Measurements from ENCODE around the gene PPM1N. TPM values are rescaled to one million over a fixed set of nuclear protein-coding genes. Genes with fewer than 3 reads are reported as not detected.
A peak's percentile ranks its signal among the peaks of the same experiment; 100 is the strongest.

The PPM1N gene
- total RNA-seq, 1 donor from 2014 or later, result 0.19 TPM

- H3K9me3 ChIP-seq (replicated peaks), result no peaks in the 10 kb centered on the region
- no peak for DNase-seq
- no peak for TF ChIP-seq CTCF (IDR thresholded peaks at IDR 0.05; ENCODE audit: borderline replicate concordance)
- peaks cover 53% of the 10 kb centered on the region for H3K4me1 ChIP-seq
- peak overlapping the region; percentile 5 for H3K27ac ChIP-seq (replicated peaks)
- intact Hi-C loops (cut with micrococcal nuclease), result no loop called here
- no peak overlapping the region for H3K4me3 ChIP-seq
- H3K36me3 ChIP-seq, result peaks cover 47% of the 10 kb centered on the region
- H3K27me3 ChIP-seq (ENCODE audit: low read depth), result no peaks in the 10 kb centered on the region
Measured at GRCh38 chr19:45517238-45517637, 19.0 kb downstream of the PPM1N start.

- H3K27ac ChIP-seq (replicated peaks), result peak overlapping the region; percentile 5
- no peak for TF ChIP-seq CTCF (IDR thresholded peaks at IDR 0.05; ENCODE audit: borderline replicate concordance)
- H3K4me3 ChIP-seq, result no peak overlapping the region
- H3K36me3 ChIP-seq, result peaks cover 53% of the 10 kb centered on the region
- H3K9me3 ChIP-seq (replicated peaks), result no peaks in the 10 kb centered on the region
- peaks cover 47% of the 10 kb centered on the region for H3K4me1 ChIP-seq
- DNase-seq, result no peak
- no peaks in the 10 kb centered on the region for H3K27me3 ChIP-seq (ENCODE audit: low read depth)
- intact Hi-C loops (cut with micrococcal nuclease), result no loop called here
Measured at GRCh38 chr19:45517641-45518468, 19.6 kb downstream of the PPM1N start.

GRCh38 chr19:45518469-45518826 lies 20.2 kb downstream of the PPM1N start:
- Histone ChIP-seq H3K9me3 (replicated peaks) (no peaks in the 10 kb centered on the region), H3K36me3 (peaks cover 59% of the 10 kb centered on the region), H3K4me1 (peaks cover 41% of the 10 kb centered on the region), H3K27me3 (ENCODE audit: low read depth) (no peaks in the 10 kb centered on the region), H3K27ac (replicated peaks) (no peak overlapping the region), H3K4me3 (no peak overlapping the region)
- intact Hi-C loops (cut with micrococcal nuclease), result no loop called here
- TF ChIP-seq CTCF (IDR thresholded peaks at IDR 0.05; ENCODE audit: borderline replicate concordance), result no peak
- DNase-seq, result no peak

GRCh38 chr19:45522010-45522941 lies 24.0 kb downstream of the PPM1N start:
- TF ChIP-seq CTCF (IDR thresholded peaks at IDR 0.05; ENCODE audit: borderline replicate concordance), result no peak
- Histone ChIP-seq H3K4me3 (no peak overlapping the region), H3K4me1 (peaks cover 34% of the 10 kb centered on the region), H3K9me3 (replicated peaks) (no peaks in the 10 kb centered on the region), H3K27ac (replicated peaks) (peak overlapping the region; percentile 18), H3K36me3 (peaks cover 90% of the 10 kb centered on the region), H3K27me3 (ENCODE audit: low read depth) (no peaks in the 10 kb centered on the region)
- intact Hi-C loops (cut with micrococcal nuclease), result loop anchor here (10.0 kb wide), 2 partner anchors 53 to 123 kb away; no protein-coding TSS in a partner anchor
- DNase-seq, result no peak

GRCh38 chr19:45523642-45524256 lies 25.5 kb downstream of the PPM1N start:
- H3K27ac ChIP-seq (replicated peaks), result peak overlapping the region; percentile 74

More at GRCh38 chr19:45523642-45524256, 25.5 kb downstream of the PPM1N start:
- Histone ChIP-seq H3K9me3 (replicated peaks) (no peaks in the 10 kb centered on the region), H3K4me1 (peaks cover 45% of the 10 kb centered on the region), H3K4me3 (no peak overlapping the region), H3K27me3 (ENCODE audit: low read depth) (no peaks in the 10 kb centered on the region), H3K36me3 (peaks cover 75% of the 10 kb centered on the region)
- TF ChIP-seq CTCF (IDR thresholded peaks at IDR 0.05; ENCODE audit: borderline replicate concordance), result peak; percentile 93
- intact Hi-C loops (cut with micrococcal nuclease), result loop anchor here (10.0 kb wide), 2 partner anchors 51 to 121 kb away; no protein-coding TSS in a partner anchor
- DNase-seq, result peak; percentile 72

Data from left ventricle myocardium inferior (tissue), 1 donor.